Lung microvascular endothelial cell (primary cell): Measurements from ENCODE around the gene PLXDC1. TPM values are rescaled to one million over a fixed set of nuclear protein-coding genes. Genes with fewer than 3 reads are reported as not detected.
"Not testable (repeated sequence)": the region's sequence is repeated elsewhere in the genome, so short reads cannot be mapped to it uniquely, and the experiment has no call there.

Experiments
- DNase-seq, 2 donors: peaks; one replicate each; pipeline versions ENCODE4 v3.0.0 to v3.0.0-alpha.2; 2010; ENCODE audit warnings: low read depth in 2 of 2
- total RNA-seq: library from RNA; depleted of rRNA; stranded (reverse); fragments of >200 nt; gene quantifications from 2 replicates; pipeline ENCODE4 v1.2.1, GENCODE V29; 2014

PLXDC1 gene
- total RNA-seq, 1 donor from 2014 or later: not detected

DNA sequence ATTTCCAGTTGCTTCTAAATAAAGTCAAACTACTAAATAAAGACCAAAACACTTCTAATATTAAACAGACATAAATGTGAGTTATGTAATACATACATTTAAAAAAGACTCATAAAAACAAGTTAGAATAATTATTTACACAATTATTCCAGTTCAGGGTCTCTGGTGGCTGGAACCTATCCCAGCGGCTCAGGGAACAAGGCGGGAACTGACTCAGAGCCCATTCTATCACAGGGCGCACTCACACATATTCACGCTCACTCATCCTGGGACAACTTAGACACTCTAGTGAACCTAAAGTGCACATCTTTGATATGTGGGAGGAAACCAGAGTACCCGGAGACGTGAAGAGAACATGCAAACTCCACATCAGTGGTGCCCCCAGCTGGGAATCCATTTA lies 25.0 kb downstream of the PLXDC1 start:
- no peak for DNase-seq

DNA sequence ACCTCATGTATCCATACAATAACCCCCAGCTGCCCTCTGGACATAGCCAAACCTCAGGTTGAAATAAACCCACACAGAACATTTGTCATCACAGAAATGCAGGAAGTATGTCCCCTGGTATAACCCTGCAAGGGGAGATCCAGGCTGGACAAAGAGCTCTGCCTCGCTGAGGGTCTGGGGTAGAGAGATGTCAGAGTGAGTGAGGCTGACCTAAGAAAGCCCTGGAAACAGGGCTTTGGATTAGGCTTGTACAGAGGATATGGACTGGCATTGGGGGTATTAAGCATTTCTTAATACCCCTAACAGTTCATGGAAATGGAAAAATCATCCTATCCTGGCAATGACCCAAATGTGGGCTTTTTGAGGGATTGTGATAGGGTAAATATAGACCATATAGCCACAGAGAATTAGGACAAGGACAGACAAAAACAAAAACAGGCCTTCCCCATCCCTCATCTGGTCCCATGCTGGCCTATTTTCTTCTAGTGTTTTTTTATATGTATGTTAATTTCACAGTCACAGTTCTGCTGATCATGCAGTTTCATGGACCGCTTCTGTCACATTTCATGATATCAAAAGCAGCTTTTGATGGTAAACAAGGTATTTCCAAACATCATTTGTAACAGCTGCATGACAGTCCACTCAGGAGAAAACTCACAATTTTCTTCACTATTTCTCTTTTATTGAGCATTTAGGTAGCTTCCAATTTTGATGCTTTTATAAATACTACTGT lies 26.1 kb downstream of the PLXDC1 start:
- DNase-seq: no peak

DNA sequence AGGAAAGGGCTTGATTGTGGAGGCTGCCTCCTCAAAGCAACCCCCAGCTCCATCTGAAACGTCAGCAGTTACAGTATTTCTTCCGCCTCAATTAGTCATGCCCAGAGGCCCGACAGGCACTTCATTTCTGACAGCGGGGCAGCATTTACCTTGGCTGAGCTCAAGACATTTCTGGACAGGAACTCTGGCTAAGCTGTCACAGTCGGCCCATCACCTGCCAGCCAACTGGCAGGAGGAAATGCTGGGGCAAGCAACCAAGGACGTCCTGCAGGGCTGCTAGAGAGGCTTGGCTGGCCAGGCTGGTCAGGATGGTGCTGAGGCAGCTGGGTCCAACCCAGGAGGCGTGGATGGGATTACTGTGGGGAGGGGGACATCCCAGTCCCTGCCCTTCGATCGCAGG lies 27.8 kb downstream of the PLXDC1 start:
- no peak for DNase-seq

- DNase-seq: no peak
Observed at GRCh38 chr17:39122991-39123390, 28.4 kb downstream of the PLXDC1 start.

DNA sequence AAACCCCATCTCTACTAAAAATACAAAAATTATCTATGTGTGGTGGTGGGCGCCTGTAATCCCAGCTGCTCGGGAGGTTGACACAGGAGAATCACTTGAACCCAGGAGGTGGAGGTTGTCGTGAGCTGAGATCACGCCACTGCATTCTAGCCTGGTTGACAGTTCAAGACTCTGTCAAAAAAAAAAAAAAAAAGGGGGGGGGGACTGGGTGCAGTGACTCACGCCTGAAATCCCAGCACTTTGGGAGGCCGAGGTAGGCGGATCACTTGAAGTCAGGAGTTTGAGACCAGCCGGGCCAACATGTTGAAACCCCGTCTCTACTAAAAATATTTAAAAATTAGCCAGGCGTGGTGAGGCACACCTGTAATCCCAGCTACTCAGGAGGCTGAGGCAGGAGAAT lies 29.5 kb downstream of the PLXDC1 start:
- DNase-seq: not testable (repeated sequence)

GRCh38 chr17:39118674-39119419 lies 32.6 kb downstream of the PLXDC1 start:
- no peak for DNase-seq

GRCh38 chr17:39116224-39116623 lies 35.2 kb downstream of the PLXDC1 start:
- DNase-seq: no peak

DNA sequence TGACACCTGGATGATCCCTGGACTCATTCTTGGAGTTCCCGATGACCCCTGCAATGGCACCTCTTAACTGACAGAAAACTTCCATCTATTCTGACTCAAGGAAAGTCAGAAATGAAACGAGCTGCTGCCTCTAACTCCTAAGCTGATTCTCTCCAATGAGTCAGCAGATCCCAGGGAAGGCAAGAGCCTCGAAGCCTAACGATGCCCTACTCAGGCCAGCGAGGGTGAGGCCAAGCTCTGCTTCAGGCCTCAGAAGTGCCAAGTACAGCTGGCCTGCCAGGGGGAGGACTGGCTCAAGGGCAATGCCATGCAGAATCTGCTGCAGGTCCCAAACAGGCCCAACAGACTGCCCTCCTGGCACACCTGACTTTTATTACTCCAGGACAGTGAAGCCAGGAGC lies 36.3 kb downstream of the PLXDC1 start:
- no peak for DNase-seq

DNA sequence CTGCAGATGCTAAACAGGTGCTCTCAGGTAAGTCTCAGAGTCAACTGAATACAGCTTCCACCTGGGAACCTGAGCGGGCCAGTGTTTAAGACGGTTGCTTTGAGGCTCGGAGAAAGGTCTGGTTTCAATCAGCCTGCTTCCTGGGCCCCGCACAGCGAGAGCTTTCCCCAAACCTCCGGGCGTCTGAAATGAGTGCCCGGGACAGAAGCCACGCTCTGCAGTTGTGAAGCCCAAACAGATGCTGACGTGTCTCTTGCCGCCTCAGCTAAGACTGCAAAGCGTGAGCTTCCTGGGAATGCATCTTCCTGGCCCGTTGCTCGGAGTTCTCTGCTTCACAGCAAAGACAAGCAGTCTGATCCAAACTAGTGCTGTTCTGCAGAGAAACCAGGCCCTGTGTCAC lies 36.7 kb downstream of the PLXDC1 start:
- no peak for DNase-seq

GRCh38 chr17:39113871-39114270 lies 37.6 kb downstream of the PLXDC1 start:
- DNase-seq: no peak

DNA sequence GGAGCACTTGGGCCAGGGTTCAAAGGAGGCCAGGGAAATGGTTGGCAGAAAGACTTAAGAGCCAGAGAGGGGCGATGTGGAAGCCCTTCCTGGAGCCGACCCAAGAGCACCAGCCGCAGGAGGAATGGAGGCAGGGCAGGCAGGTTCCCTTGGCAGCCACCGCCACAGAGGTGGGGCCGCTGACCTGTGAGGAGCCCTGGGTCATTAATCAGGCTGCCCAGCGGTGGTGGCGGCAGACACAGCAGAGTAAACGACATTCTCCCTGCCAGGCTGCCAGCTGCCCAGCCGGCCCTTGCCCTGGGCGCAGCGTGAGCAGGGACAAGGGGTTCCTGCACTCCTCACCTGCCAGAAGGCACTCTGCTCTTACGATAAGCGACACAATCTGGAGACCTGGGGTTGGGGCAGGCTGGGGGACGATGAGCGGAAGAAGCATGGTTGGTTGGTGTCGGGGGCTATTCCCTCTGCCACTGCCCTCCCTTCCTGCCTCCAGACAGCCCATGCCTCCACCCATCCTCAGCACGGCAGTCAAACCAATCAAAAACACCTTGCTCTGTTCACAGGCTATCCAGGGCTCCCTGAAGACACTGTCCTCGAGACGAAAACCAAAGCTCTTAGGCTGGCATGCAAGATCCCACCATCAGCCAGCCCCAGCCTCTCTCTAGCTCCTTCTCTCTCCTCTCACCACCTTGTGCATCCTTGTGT lies 40.9 kb downstream of the PLXDC1 start:
- DNase-seq: no peak

DNA sequence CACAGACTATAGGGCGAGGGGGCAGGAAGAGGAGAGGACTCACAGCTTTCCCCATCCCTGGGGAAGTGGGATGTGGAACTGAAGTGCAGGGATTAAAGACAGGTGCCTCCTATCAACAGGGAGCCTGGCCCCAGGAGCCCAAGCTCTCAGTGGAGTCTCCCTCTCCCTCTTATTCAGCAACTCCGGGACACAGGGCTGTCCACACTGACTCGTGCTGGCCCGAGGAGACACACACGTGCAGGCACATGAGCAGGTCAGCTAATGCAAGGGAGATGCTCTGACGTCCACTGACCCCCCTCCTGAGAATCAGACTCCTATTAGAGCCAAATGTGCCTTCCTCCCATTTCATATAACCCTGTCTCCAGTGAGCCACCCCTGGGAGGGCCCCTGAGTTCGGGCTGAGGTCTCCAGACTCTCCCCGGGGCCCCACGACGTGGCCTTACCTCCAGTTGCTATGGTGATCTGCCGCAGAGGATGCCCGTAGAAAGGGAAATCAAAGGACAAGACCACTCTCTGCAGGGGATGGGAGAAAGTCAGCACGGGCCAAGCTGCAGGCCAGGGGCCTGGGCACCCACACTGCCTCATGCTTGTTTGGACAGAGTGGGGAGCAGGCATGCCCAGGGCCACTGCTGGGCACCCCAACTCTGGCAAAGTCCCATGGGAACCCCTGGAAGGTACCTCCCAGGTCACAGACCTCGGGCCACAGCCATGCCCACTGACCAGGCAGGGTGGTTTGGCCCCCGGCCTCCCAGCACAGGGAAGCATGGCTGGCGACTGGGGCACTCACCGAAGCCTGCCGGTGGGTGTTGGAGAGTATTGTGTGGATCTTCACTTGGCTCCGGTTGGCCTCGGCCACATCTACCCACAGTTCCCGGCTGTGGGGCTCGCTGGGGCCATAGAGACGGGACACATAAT lies 42.7 kb downstream of the PLXDC1 start:
- DNase-seq: no peak

DNA sequence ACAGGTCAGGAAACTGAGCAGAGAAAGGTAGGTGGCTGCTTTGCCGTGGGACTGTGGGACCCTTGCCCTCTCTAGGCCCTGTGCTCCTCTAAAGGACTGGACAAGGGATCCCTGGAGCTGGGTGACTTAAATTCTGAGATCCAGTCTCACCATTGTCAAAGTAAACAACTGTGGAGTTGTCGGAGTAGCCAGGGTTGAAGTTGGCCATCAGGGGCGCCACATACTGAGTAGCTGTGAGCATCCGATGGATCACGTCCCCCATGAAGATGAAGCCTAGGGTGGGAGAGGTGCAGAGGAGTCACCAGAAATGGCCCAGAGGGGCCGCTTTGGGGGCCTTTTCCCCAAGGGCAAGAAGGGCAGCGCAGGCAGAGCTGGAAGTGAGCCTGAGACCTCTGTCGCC lies 43.5 kb downstream of the PLXDC1 start:
- DNase-seq: no peak

- DNase-seq: no peak
Observed at GRCh38 chr17:39107155-39107554, 44.3 kb downstream of the PLXDC1 start.

GRCh38 chr17:39105705-39106104 lies 45.7 kb downstream of the PLXDC1 start:
- DNase-seq: no peak

- no peak for DNase-seq
Observed at GRCh38 chr17:39104657-39105056, 46.8 kb downstream of the PLXDC1 start.

GRCh38 chr17:39104046-39104445 lies 47.4 kb downstream of the PLXDC1 start:
- DNase-seq: no peak

GRCh38 chr17:39101091-39101490 lies 50.3 kb downstream of the PLXDC1 start:
- no peak for DNase-seq

- no peak for DNase-seq
Observed at GRCh38 chr17:39100530-39100929, 50.9 kb downstream of the PLXDC1 start.

DNA sequence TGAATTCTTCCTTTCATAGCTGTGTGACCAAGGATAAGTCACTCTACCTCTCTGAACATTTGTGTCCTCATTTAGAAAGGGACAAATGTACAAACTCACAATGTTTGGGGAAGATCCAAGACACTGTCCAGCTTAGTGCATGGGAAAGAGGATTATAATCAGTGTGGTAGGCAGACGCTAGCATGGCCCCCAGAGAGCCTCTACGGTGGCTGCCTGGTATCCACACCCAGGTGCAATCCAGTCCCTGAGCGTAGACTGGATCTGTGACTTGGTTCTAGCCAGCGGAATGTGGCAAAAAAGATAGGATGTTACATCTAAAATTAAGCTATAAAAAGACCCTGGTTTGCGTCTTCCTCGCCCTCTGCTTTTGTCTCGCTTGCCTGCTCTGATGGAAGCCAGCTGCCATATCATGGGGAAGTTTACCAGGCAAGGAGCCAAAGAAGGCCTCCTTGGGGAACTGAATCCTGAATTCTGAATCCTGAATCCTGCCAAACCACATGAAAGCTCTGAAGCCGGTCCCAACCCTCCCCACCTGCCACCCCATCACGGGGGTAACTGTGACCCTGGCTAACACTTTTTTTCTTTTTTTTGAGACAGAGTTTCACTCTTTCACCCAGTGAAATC lies 51.7 kb downstream of the PLXDC1 start:
- no peak for DNase-seq

DNA sequence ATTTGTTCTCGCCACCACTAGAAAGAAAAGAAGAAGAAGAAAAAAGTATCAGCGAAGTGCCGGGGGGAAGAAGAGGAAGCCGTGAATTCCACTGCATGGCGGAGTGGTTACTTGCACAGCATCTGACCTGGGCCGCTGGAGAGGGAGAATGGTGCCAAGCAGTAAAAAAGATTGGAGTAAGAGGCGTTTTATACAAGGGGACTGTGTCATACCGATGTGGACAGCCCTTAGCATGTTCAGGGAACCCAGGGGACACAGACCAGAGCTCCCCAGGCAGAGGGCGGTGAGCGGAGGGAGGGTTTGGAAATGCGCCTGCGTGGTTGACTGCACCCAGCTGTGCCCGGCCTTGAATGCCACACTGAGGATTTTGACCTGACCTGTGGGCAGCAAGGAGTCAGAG lies 52.8 kb downstream of the PLXDC1 start:
- DNase-seq: no peak
